Stimulated activated CD4-positive, alpha-beta T cell treated with anti-CD3 and anti-CD28 coated beads, Interleukin-4, amount 100 ng/mL, for 48 hours (primary cell): ENCODE data around the gene PDLIM5.
A peak's percentile ranks its signal among the peaks of the same experiment; 100 is the strongest.

Experiments used
- DNase-seq, 2 donors: peaks; one replicate each; pipeline ENCODE4 v3.0.0-alpha.2; 2020; ENCODE audit warnings: low read depth in 2 of 2

The PDLIM5 gene

GRCh38 chr4:94426783-94427182 is 25.0 kb upstream of the PDLIM5 start:
- no peak for DNase-seq

GRCh38 chr4:94428884-94429283 is 22.9 kb upstream of the PDLIM5 start:
- DNase-seq = no peak

GRCh38 chr4:94430406-94430805 is 21.3 kb upstream of the PDLIM5 start:
- DNase-seq = no peak

GRCh38 chr4:94431388-94431787 is 20.4 kb upstream of the PDLIM5 start:
- DNase-seq = no peak

GRCh38 chr4:94434505-94434904 is 17.2 kb upstream of the PDLIM5 start:
- no peak for DNase-seq

GRCh38 chr4:94435874-94436273 is 15.9 kb upstream of the PDLIM5 start:
- no peak for DNase-seq

- no peak for DNase-seq
Measured at GRCh38 chr4:94436512-94436911, 15.2 kb upstream of the PDLIM5 start.

- DNase-seq = no peak
Measured at GRCh38 chr4:94439606-94440005, 12.1 kb upstream of the PDLIM5 start.

GRCh38 chr4:94441838-94442237 is 9.9 kb upstream of the PDLIM5 start:
- no peak for DNase-seq

GRCh38 chr4:94442251-94442650 is 9.5 kb upstream of the PDLIM5 start:
- no peak for DNase-seq

GRCh38 chr4:94446386-94446785 is 5.4 kb upstream of the PDLIM5 start:
- no peak for DNase-seq

GRCh38 chr4:94447754-94448411 is 3.9 kb upstream of the PDLIM5 start:
- no peak for DNase-seq

GRCh38 chr4:94448815-94449375 is 2.8 kb upstream of the PDLIM5 start:
- DNase-seq = no peak

GRCh38 chr4:94451051-94451694 is 569 bp upstream of the PDLIM5 start:
- DNase-seq = no peak

- peak in 1 of 2 donors; percentile 6 for DNase-seq
Measured at GRCh38 chr4:94452476-94453371, 982 bp downstream of the PDLIM5 start.

- DNase-seq = no peak
Measured at GRCh38 chr4:94453391-94453963, 1.7 kb downstream of the PDLIM5 start.

GRCh38 chr4:94454405-94454804 is 2.7 kb downstream of the PDLIM5 start:
- DNase-seq = no peak

GRCh38 chr4:94455081-94455480 is 3.3 kb downstream of the PDLIM5 start:
- no peak for DNase-seq

GRCh38 chr4:94457692-94458106 is 6.0 kb downstream of the PDLIM5 start:
- no peak for DNase-seq

- no peak for DNase-seq
Measured at GRCh38 chr4:94458682-94459081, 6.9 kb downstream of the PDLIM5 start.

- DNase-seq = no peak
Measured at GRCh38 chr4:94459462-94460161, 7.9 kb downstream of the PDLIM5 start.
